IPS-11a (cell line): Measurements from ENCODE around the gene SNX33.
A peak's percentile ranks its signal among the peaks of the same experiment; 100 is the strongest.
"Not testable (repeated sequence)": the region's sequence is repeated elsewhere in the genome, so short reads cannot be mapped to it uniquely, and the experiment has no call there.

Source experiments
- H3K4me3 ChIP-seq: one replicate; pipeline ENCODE4 v1.5.1; 2013; ENCODE audit warnings: low read depth, low read length, control low read depth

SNX33 gene

GRCh38 chr15:75647370-75648155 lies at the start of gene SNX33:
TSS of gene SNX33 (plus strand) at chr15:75647912. CDS start at chr15:75649103, 1,191 bp downstream.
- peak within 1 kb of the TSS; percentile 79 for H3K4me3 ChIP-seq

GRCh38 chr15:75598361-75598760 lies 49.4 kb upstream of the SNX33 start:
- no peak overlapping the region for H3K4me3 ChIP-seq

- H3K4me3 ChIP-seq, result no peak overlapping the region
These were observed 48.3 kb upstream of the SNX33 start for GRCh38 chr15:75599401-75599800.

- H3K4me3 ChIP-seq, result no peak overlapping the region
These were observed 41.7 kb upstream of the SNX33 start for GRCh38 chr15:75606026-75606425.

GRCh38 chr15:75606711-75607699 lies 40.7 kb upstream of the SNX33 start:
- H3K4me3 ChIP-seq, result no peak overlapping the region

- no peak overlapping the region for H3K4me3 ChIP-seq
These were observed 30.9 kb upstream of the SNX33 start for GRCh38 chr15:75616766-75617165.

- no peak overlapping the region for H3K4me3 ChIP-seq
These were observed 27.5 kb upstream of the SNX33 start for GRCh38 chr15:75620058-75620820.

- no peak overlapping the region for H3K4me3 ChIP-seq
These were observed 26.8 kb upstream of the SNX33 start for GRCh38 chr15:75620841-75621391.

GRCh38 chr15:75622505-75622904 lies 25.2 kb upstream of the SNX33 start:
- no peak overlapping the region for H3K4me3 ChIP-seq

GRCh38 chr15:75625542-75626347 lies 22.0 kb upstream of the SNX33 start, which contains the start of gene SNUPN:
TSS of gene SNUPN (minus strand) at chr15:75625725. CDS start at chr15:75621051, 4,674 bp downstream.
- peak within 1 kb of the TSS; percentile 86 for H3K4me3 ChIP-seq

GRCh38 chr15:75631935-75632334 lies 15.8 kb upstream of the SNX33 start:
- no peak overlapping the region for H3K4me3 ChIP-seq

GRCh38 chr15:75633922-75634321 lies 13.8 kb upstream of the SNX33 start:
- H3K4me3 ChIP-seq, result not testable (repeated sequence)

GRCh38 chr15:75636026-75636425 lies 11.7 kb upstream of the SNX33 start:
- no peak overlapping the region for H3K4me3 ChIP-seq

GRCh38 chr15:75637245-75638009 lies 10.3 kb upstream of the SNX33 start:
- H3K4me3 ChIP-seq, result no peak overlapping the region

- H3K4me3 ChIP-seq, result peak overlapping the region; percentile 91
These were observed 8.5 kb upstream of the SNX33 start for GRCh38 chr15:75639191-75639708.

- peak within 1 kb of the TSS; percentile 91 for H3K4me3 ChIP-seq
These were observed 7.8 kb upstream of the SNX33 start, which contains the start of gene IMP3 for GRCh38 chr15:75639709-75640482. TSS of gene IMP3 (minus strand) at chr15:75640224. CDS start at chr15:75640168, 56 bp downstream.

- peak overlapping the region; percentile 91 for H3K4me3 ChIP-seq
These were observed 7.1 kb upstream of the SNX33 start for GRCh38 chr15:75640483-75641178.
